MCF 10A (cell line): ENCODE data around the gene PHLDB3. TPM values are rescaled to one million over a fixed set of nuclear protein-coding genes. Genes with fewer than 3 reads are reported as not detected.

Source experiments
- BruUV-seq: library from RNA; stranded (reverse); fragments of 400-500 nt; replicated peaks from 2 replicates; lab custom pipeline; 2021; lab: Mats Ljungman, UMichigan
- CTCF ChIA-PET: fragments of 300-600 bp; sonication (Branson Sonifier 250); formaldehyde crosslinking; extraction: SDS; loops from one replicate; lab custom pipeline; 2021; ENCODE audit warnings: antibody characterized with exemption, inconsistent platforms; lab: Yijun Ruan, JAX
- POLR2A ChIA-PET: fragments of 300-600, 350-650 bp; sonication (Branson Sonifier 250); formaldehyde crosslinking; extraction: SDS; loops from one replicate; lab custom pipeline; 2020; ENCODE audit warnings: antibody characterized with exemption, inconsistent platforms; lab: Yijun Ruan, JAX
- DNase-seq: peaks from one replicate; pipeline ENCODE4 v3.0.0-alpha.2; 2018; ENCODE audit not compliant: unreplicated experiment
- H3K27ac Mint-ChIP-seq: one replicate; pipeline ENCODE4 v1.8.0; 2022; ENCODE audit warnings: mild to moderate bottlenecking, low read depth, mixed read lengths; ENCODE audit not compliant: unreplicated experiment
- H3K27me3 Mint-ChIP-seq: one replicate; pipeline ENCODE4 v1.8.0; 2022; ENCODE audit warnings: mixed read lengths; ENCODE audit not compliant: insufficient read depth, unreplicated experiment
- H3K36me3 Mint-ChIP-seq: one replicate; pipeline ENCODE4 v1.8.0; 2022; ENCODE audit warnings: mild to moderate bottlenecking, moderate library complexity, mixed read lengths; ENCODE audit not compliant: insufficient read depth, unreplicated experiment
- H3K4me1 Mint-ChIP-seq: one replicate; pipeline ENCODE4 v1.8.0; 2022; ENCODE audit warnings: mixed read lengths; ENCODE audit not compliant: insufficient read depth, unreplicated experiment
- H3K4me3 Mint-ChIP-seq: one replicate; pipeline ENCODE4 v1.8.0; 2022; ENCODE audit warnings: mild to moderate bottlenecking, moderate library complexity, mixed read lengths; ENCODE audit not compliant: unreplicated experiment
- H3K9me3 Mint-ChIP-seq: one replicate; pipeline ENCODE4 v1.8.0; 2022; ENCODE audit warnings: mixed read lengths; ENCODE audit not compliant: unreplicated experiment
- CTCF ChIP-seq: fragments of 200-600 bp; IDR thresholded peaks from one replicate; pipeline ENCODE4 v1.8.0; 2022; ENCODE audit warnings: antibody characterized with exemption, mild to moderate bottlenecking; ENCODE audit not compliant: unreplicated experiment
- intact Hi-C: fragments of 100-400 bp; cut with micrococcal nuclease; formaldehyde crosslinking; loops from 2 replicates; pipeline ENCODE4 v1.14.1; 2022
- total RNA-seq: library from RNA; stranded (reverse); gene quantifications from 2 replicates; pipeline ENCODE4 v1.2.3, GENCODE V29; 2022

Gene PHLDB3
- total RNA-seq, 1 experiment from 2014 or later = 11.8 TPM

DNA sequence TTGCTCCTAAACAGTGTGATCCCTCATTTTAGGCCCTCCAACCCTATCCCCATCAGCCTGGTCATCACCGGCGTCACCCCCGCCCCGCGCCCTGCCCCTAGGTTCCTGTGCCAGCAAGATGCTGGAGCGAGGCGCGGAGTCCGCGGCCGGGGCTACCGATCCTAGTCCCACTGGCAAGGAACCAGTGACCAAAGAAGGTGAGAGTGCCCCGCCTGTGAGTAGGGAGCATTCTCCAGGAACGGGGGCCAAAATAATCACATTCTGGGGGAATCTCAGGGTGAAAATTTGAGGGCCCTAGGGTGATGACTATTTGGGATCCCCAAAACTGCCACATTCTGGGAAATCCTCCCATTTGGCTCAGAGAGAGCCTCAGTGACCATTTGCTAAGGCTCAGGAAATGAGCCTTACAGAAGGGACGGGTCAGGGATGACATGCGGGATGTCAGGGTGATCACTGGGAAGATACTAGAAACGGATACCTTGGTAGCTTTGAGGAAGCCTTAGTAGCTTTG is 29.8 kb upstream of the PHLDB3 start:
- DNase-seq = no peak
- H3K27ac Mint-ChIP-seq = no peak overlapping the region
- POLR2A ChIA-PET = interaction anchor here (1.3 to 3.5 kb wide), 7 partner anchors 9 to 89 kb away, joined by 3 to 39 read pairs (median 6); partner anchors contain the start of genes IRGQ and ZNF576
- CTCF ChIA-PET = interaction anchor here (0.6 to 2.7 kb wide), 3 partner anchors 60 to 87 kb away, joined by 3 to 9 read pairs (median 8); no protein-coding TSS in a partner anchor
- H3K4me3 Mint-ChIP-seq = peak overlapping the region; percentile 78
- H3K4me1 Mint-ChIP-seq = peaks cover 7% of the 10 kb centered on the region
- H3K36me3 Mint-ChIP-seq = peaks cover 8% of the 10 kb centered on the region
- intact Hi-C loops = loop anchor here (10.0 kb wide), 1 partner anchor 130 kb away; no protein-coding TSS in a partner anchor
- H3K27me3 Mint-ChIP-seq = no peaks in the 10 kb centered on the region
- H3K9me3 Mint-ChIP-seq = peaks cover 11% of the 10 kb centered on the region
- BruUV-seq = no TSS peak
- TF ChIP-seq CTCF = no peak

- Mint-ChIP-seq H3K9me3 (peaks cover 5% of the 10 kb centered on the region), H3K36me3 (peaks cover 9% of the 10 kb centered on the region), H3K27me3 (no peaks in the 10 kb centered on the region), H3K27ac (peak overlapping the region; percentile 3), H3K4me3 (peak overlapping the region; percentile 78), H3K4me1 (peaks cover 8% of the 10 kb centered on the region)
- POLR2A ChIA-PET = interaction anchor here (0.6 to 3.5 kb wide), 20 partner anchors 9 to 251 kb away, joined by 3 to 39 read pairs (median 6); partner anchors contain the start of genes IRGQ, LYPD3, PINLYP and XRCC1
- CTCF ChIA-PET = interaction anchor here (0.6 to 1.0 kb wide), 3 partner anchors 118 to 276 kb away, joined by 3 read pairs; no protein-coding TSS in a partner anchor
- no peak for TF ChIP-seq CTCF
- intact Hi-C loops = loop anchor here (2.0 to 10.0 kb wide), 2 partner anchors 63 to 131 kb away; partner anchors contain the start of genes IRGQ and ZNF576
- peak; percentile 100 for DNase-seq
- no TSS peak for BruUV-seq
These were observed 29.2 kb upstream of the PHLDB3 start for GRCh38 chr19:43533546-43534304.

- H3K27me3 Mint-ChIP-seq = no peaks in the 10 kb centered on the region
These were observed 28.5 kb upstream of the PHLDB3 start, which contains the start of gene ZNF575 for GRCh38 chr19:43532962-43533545. Gene ZNF575, plus strand, starts transcription at chr19:43533188. Its CDS starts 1,235 bp downstream, at chr19:43534423.

More at GRCh38 chr19:43532962-43533545, 28.5 kb upstream of the PHLDB3 start, which contains the start of gene ZNF575:
- Mint-ChIP-seq H3K4me3 (peak within 1 kb of the TSS; percentile 78), H3K27ac (peak within 1 kb of the TSS; percentile 3), H3K9me3 (no peaks in the 10 kb centered on the region), H3K4me1 (peaks cover 8% of the 10 kb centered on the region), H3K36me3 (peaks cover 9% of the 10 kb centered on the region)
- intact Hi-C loops = loop anchor here (2.0 to 10.0 kb wide), 2 partner anchors 64 to 132 kb away; partner anchors contain the start of genes IRGQ and ZNF576
- TF ChIP-seq CTCF = no peak
- POLR2A ChIA-PET = interaction anchor here (0.6 to 3.5 kb wide), 23 partner anchors 8 to 254 kb away, joined by 3 to 39 read pairs (median 5); partner anchors contain the start of genes IRGQ, LYPD3, PINLYP and XRCC1
- BruUV-seq = no TSS peak
- CTCF ChIA-PET = interaction anchor here (0.6 to 1.0 kb wide), 4 partner anchors 36 to 277 kb away, joined by 3 to 4 read pairs (median 3); no protein-coding TSS in a partner anchor
- peak; percentile 92 for DNase-seq
